ENCODE data around the gene C2orf68.
"Not testable (repeated sequence)": the region's sequence is repeated elsewhere in the genome, so short reads cannot be mapped to it uniquely, and the experiment has no call there.

Gene C2orf68

DNA sequence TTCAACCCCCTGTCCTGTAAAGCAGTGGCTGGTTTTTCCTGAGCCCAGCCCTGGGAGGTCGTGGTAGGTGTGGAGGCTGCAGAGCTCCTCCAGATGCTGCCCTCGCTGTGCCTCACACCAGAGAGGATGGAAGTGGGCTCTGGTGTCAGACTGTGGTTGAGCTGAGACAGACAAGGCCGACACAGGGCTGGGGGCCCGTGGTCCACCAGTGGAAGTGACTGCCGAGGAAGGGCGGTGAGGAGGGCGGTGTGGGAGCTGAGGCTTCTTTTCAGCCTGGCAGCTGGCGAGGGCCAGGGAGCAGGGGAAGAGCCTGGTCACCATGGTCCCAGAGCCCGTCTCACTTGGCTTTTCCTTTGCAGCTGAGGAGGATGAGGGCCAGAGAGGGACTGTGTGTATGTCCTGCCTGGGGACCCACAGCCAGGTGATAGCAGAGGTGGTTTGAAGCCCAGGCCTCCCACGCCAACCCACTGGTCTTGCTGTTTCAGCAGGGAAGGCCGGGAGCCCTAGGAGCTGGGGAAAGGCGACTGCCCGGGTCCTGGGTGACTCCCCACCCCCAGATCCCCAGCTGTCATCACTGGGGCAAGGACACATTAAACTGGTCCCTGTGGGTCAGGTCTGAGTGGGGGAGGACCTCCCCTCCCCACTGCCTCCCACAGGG is 47.6 kb upstream of the C2orf68 start:
- no peak for DNase-seq
- no peaks in the 10 kb centered on the region; the same call in 1 of the 2 replicates for H3F3A ChIP-seq (ENCODE audit: insufficient read depth, low read length)
- no peak overlapping the region for H3K4me2 ChIP-seq (ENCODE audit: low read depth, low read length)
- H3K27ac ChIP-seq (ENCODE audit: low read length) = no peak overlapping the region
- no peak overlapping the region for H3K9ac ChIP-seq (ENCODE audit: low read length)
- TF ChIP-seq EZH2phosphoT487 (IDR thresholded peaks at IDR 0.05; ENCODE audit: low read length) (no peak), EZH2 (optimal IDR thresholded peaks at IDR 0.05; ENCODE audit: low read depth, low read length) (no peak)
- TF ChIP-seq, protein P1, sequence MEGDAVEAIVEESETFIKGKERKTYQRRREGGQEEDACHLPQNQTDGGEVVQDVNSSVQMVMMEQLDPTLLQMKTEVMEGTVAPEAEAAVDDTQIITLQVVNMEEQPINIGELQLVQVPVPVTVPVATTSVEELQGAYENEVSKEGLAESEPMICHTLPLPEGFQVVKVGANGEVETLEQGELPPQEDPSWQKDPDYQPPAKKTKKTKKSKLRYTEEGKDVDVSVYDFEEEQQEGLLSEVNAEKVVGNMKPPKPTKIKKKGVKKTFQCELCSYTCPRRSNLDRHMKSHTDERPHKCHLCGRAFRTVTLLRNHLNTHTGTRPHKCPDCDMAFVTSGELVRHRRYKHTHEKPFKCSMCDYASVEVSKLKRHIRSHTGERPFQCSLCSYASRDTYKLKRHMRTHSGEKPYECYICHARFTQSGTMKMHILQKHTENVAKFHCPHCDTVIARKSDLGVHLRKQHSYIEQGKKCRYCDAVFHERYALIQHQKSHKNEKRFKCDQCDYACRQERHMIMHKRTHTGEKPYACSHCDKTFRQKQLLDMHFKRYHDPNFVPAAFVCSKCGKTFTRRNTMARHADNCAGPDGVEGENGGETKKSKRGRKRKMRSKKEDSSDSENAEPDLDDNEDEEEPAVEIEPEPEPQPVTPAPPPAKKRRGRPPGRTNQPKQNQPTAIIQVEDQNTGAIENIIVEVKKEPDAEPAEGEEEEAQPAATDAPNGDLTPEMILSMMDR (IDR thresholded peaks at IDR 0.05; ENCODE audit: low read length) = no peak
- H3K27me3 ChIP-seq (replicated peaks; ENCODE audit: insufficient read depth, low read length) = no peaks in the 10 kb centered on the region
- H3K9me2 ChIP-seq (replicated peaks; ENCODE audit: insufficient read depth, low read length) = no peaks in the 10 kb centered on the region
- H3K79me2 ChIP-seq (ENCODE audit: low read length) = no peaks in the 10 kb centered on the region
- no peaks in the 10 kb centered on the region for H3K9me3 ChIP-seq (replicated peaks; ENCODE audit: insufficient read depth, low read length)
- no peak overlapping the region for H2AFZ ChIP-seq (ENCODE audit: low read length)
- H3K4me3 ChIP-seq (ENCODE audit: low read length) = no peak overlapping the region
- no peaks in the 10 kb centered on the region for H4K20me1 ChIP-seq (ENCODE audit: insufficient read depth, low read length)
- no peaks in the 10 kb centered on the region for H3K4me1 ChIP-seq (ENCODE audit: low read length)
- no peaks in the 10 kb centered on the region for H3K36me3 ChIP-seq (replicated peaks; ENCODE audit: insufficient read depth, low read length)

DNA sequence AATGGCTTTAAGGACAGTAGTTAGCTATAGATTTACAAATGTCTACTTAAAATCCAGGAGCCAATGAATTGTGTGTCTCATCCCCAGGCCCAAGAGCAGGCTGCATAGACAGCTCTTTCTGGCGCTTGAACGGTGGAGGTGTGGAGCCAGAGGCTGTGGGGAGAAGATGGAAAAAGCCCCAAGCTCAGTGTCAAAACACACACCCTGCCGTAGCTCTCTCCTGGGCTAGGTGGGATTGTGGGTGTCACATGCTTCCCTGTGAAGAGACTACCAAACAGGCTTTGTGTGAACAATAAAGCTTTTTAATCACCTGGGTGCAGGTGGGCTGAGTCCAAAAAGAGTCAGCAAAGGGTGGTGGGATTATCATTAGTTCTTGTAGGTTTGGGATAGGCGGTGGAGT is 45.5 kb upstream of the C2orf68 start:
- not testable (repeated sequence) for H3K4me2 ChIP-seq (ENCODE audit: low read depth, low read length); H3K9me2 ChIP-seq (replicated peaks; ENCODE audit: insufficient read depth, low read length); H3K9ac ChIP-seq (ENCODE audit: low read length); DNase-seq; H3K79me2 ChIP-seq (ENCODE audit: low read length); H3K27me3 ChIP-seq (replicated peaks; ENCODE audit: insufficient read depth, low read length); H3K4me1 ChIP-seq (ENCODE audit: low read length); H3K36me3 ChIP-seq (replicated peaks; ENCODE audit: insufficient read depth, low read length); H3K4me3 ChIP-seq (ENCODE audit: low read length); H3F3A ChIP-seq (ENCODE audit: insufficient read depth, low read length); H2AFZ ChIP-seq (ENCODE audit: low read length); H4K20me1 ChIP-seq (ENCODE audit: insufficient read depth, low read length); H3K27ac ChIP-seq (ENCODE audit: low read length); H3K9me3 ChIP-seq (replicated peaks; ENCODE audit: insufficient read depth, low read length)

DNA sequence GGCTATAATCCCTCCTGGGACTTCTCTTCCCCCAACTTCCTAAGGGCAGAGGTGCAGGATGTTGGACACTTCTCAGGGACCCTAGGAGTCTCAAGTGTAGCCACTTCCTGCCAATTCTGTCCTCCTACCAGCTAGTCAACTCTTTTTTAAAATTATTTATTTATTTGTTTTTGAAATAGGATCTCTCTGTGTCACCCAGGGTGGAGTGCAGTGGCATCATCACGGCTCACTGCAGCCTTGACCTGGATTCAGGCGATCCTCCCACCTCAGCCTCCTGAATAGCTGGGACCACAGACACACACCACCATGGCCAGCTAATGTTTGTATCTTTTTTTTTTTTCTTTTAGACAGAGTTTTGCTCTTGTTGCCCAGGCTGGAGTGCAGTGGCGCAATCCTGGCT is 44.6 kb upstream of the C2orf68 start:
- Histone ChIP-seq H3K4me3 (ENCODE audit: low read length) (no peak overlapping the region), H3K36me3 (replicated peaks; ENCODE audit: insufficient read depth, low read length) (no peaks in the 10 kb centered on the region), H3K27ac (ENCODE audit: low read length) (no peak overlapping the region), H3F3A (ENCODE audit: insufficient read depth, low read length) (no peaks in the 10 kb centered on the region; the same call in 1 of the 2 replicates), H3K4me1 (ENCODE audit: low read length) (no peaks in the 10 kb centered on the region), H4K20me1 (ENCODE audit: insufficient read depth, low read length) (0 out of 2 replicates have a peak, but pooled peaks cover 3% of the 10 kb centered on the region), H3K79me2 (ENCODE audit: low read length) (no peaks in the 10 kb centered on the region), H3K4me2 (ENCODE audit: low read depth, low read length) (no peak overlapping the region), H2AFZ (ENCODE audit: low read length) (no peak overlapping the region), H3K9me3 (replicated peaks; ENCODE audit: insufficient read depth, low read length) (no peaks in the 10 kb centered on the region), H3K9me2 (replicated peaks; ENCODE audit: insufficient read depth, low read length) (no peaks in the 10 kb centered on the region), H3K9ac (ENCODE audit: low read length) (no peak overlapping the region), H3K27me3 (replicated peaks; ENCODE audit: insufficient read depth, low read length) (no peaks in the 10 kb centered on the region)
- TF ChIP-seq EZH2 (optimal IDR thresholded peaks at IDR 0.05; ENCODE audit: low read depth, low read length) = no peak
- TF ChIP-seq, protein P1 (IDR thresholded peaks at IDR 0.05; ENCODE audit: low read length) = no peak
- no peak for TF ChIP-seq EZH2phosphoT487 (IDR thresholded peaks at IDR 0.05; ENCODE audit: low read length)
- no peak for DNase-seq

DNA sequence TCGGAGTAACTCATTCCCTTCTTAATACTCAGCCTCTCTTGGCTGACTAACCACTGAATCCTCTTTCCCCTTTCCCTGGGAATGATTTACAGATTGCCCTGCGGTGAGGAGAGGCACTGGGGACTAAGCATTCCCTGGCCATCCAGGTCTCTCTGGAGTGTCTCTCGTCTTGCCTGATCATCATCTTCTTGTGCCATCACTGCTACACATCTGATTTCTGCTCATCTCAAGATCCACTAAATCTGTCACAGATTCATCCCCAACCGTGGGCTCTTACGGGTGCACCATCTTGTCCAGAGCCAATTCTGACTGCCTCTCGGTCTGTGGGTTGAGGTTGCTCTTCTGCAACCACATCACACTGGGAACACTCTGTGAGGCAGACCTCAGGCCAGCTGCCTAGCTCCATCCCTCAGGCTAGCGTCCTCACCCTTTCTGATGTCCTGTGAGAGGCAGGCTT is 44.1 kb upstream of the C2orf68 start:
- no peaks in the 10 kb centered on the region for H3K4me1 ChIP-seq (ENCODE audit: low read length)
- H3K4me3 ChIP-seq (ENCODE audit: low read length) = no peak overlapping the region
- H3K27me3 ChIP-seq (replicated peaks; ENCODE audit: insufficient read depth, low read length) = no peaks in the 10 kb centered on the region
- no peak overlapping the region for H3K27ac ChIP-seq (ENCODE audit: low read length)
- no peaks in the 10 kb centered on the region; the same call in 1 of the 2 replicates for H3F3A ChIP-seq (ENCODE audit: insufficient read depth, low read length)
- no peak overlapping the region for H2AFZ ChIP-seq (ENCODE audit: low read length)
- DNase-seq = no peak
- no peaks in the 10 kb centered on the region for H3K36me3 ChIP-seq (replicated peaks; ENCODE audit: insufficient read depth, low read length)
- H3K9me2 ChIP-seq (replicated peaks; ENCODE audit: insufficient read depth, low read length) = no peaks in the 10 kb centered on the region
- H3K4me2 ChIP-seq (ENCODE audit: low read depth, low read length) = no peak overlapping the region
- H4K20me1 ChIP-seq (ENCODE audit: insufficient read depth, low read length) = 0 out of 2 replicates have a peak, but pooled peaks cover 3% of the 10 kb centered on the region
- TF ChIP-seq EZH2 (optimal IDR thresholded peaks at IDR 0.05; ENCODE audit: low read depth, low read length) = no peak
- TF ChIP-seq, protein P1 (IDR thresholded peaks at IDR 0.05; ENCODE audit: low read length) = no peak
- H3K9me3 ChIP-seq (replicated peaks; ENCODE audit: insufficient read depth, low read length) = no peaks in the 10 kb centered on the region
- no peaks in the 10 kb centered on the region for H3K79me2 ChIP-seq (ENCODE audit: low read length)
- no peak overlapping the region for H3K9ac ChIP-seq (ENCODE audit: low read length)

All from MM.1S (cell line).